Gastroesophageal sphincter (tissue), 3 donors: ENCODE results near the gene NR4A3.

Experiments
- CTCF ChIP-seq, 4 experiments: fragments of 200-600 bp in 2 of 4; fragments of 450-650 bp in 2 of 4; sonication (generic) in 1 of 4; IDR thresholded peaks; one replicate each; pipeline ENCODE4 v1.5.1; 2017 to 2019; ENCODE audit warnings: antibody characterized with exemption in 4 of 4, mild to moderate bottlenecking in 2 of 4, moderate library complexity in 2 of 4
- POLR2A ChIP-seq, 2 donors: fragments of 450-650 bp; IDR thresholded peaks; one replicate each; pipeline ENCODE4 v1.6.1; 2017; ENCODE audit warnings: antibody characterized with exemption in 2 of 2, mild to moderate bottlenecking in 2 of 2, moderate library complexity in 1 of 2

- TF ChIP-seq POLR2A (IDR thresholded peaks at IDR 0.05) (no peak), CTCF (IDR thresholded peaks at IDR 0.05) (no peak)
Measured at GRCh38 chr9:99801775-99802174, 19.9 kb upstream of the NR4A3 start.
